A673 (cell line): ENCODE results near the gene THOC2. TPM values are rescaled to one million over a fixed set of nuclear protein-coding genes. Genes with fewer than 3 reads are reported as not detected.
"Not testable (repeated sequence)": the region's sequence is repeated elsewhere in the genome, so short reads cannot be mapped to it uniquely, and the experiment has no call there.

ENCODE experiments used
- BruUV-seq: library from RNA; stranded (reverse); fragments of 400-500 nt; replicated peaks from 2 replicates; lab custom pipeline; 2021; lab: Mats Ljungman, UMichigan
- CTCF ChIA-PET: fragments of 300-600 bp; sonication (Branson Sonifier 250); formaldehyde crosslinking; loops from one replicate; lab custom pipeline; 2022; ENCODE audit warnings: antibody characterized with exemption; lab: Charles Lee
- POLR2A ChIA-PET: fragments of 300-600 bp; sonication (Branson Sonifier 250); formaldehyde crosslinking; loops from one replicate; lab custom pipeline; 2022; ENCODE audit warnings: antibody characterized with exemption; ENCODE audit not compliant: low non-redundant PET; lab: Charles Lee
- DNase-seq: peaks from one replicate; pipeline ENCODE4 v3.0.0-alpha.2; 2015; ENCODE audit warnings: low spot score
- H3K27ac ChIP-seq: fragments of 200-600 bp; sonication (generic); 2 replicates; pipeline ENCODE4 v1.5.1; 2016; ENCODE audit warnings: mixed run types, low read depth, mild to moderate bottlenecking, mixed read lengths, antibody characterized with exemption, low read length; ENCODE audit not compliant: poor library complexity, severe bottlenecking
- H3K27me3 ChIP-seq: fragments of 200-600 bp; sonication (generic); replicated peaks from 2 replicates; pipeline ENCODE4 v1.6.1; 2017; ENCODE audit warnings: mixed run types, low read depth, mild to moderate bottlenecking, mixed read lengths, antibody characterized with exemption, low read length; ENCODE audit not compliant: insufficient read depth, poor library complexity
- H3K36me3 ChIP-seq: fragments of 200-600 bp; sonication (generic); 2 replicates; pipeline ENCODE4 v1.6.1; 2016; ENCODE audit warnings: mixed run types, mild to moderate bottlenecking, mixed read lengths, antibody characterized with exemption, low read length; ENCODE audit not compliant: insufficient read depth, poor library complexity, severe bottlenecking
- H3K4me1 ChIP-seq: fragments of 200-600 bp; sonication (generic); 2 replicates; pipeline ENCODE4 v1.6.1; 2017; ENCODE audit warnings: mixed run types, mild to moderate bottlenecking, mixed read lengths, antibody characterized with exemption, low read length; ENCODE audit not compliant: insufficient read depth, poor library complexity, severe bottlenecking
- H3K4me3 ChIP-seq: fragments of 200-600 bp; sonication (generic); 2 replicates; pipeline ENCODE4 v1.5.1; 2016; ENCODE audit warnings: low read depth, mixed run types, mild to moderate bottlenecking, mixed read lengths, low read length; ENCODE audit not compliant: poor library complexity, severe bottlenecking
- H3K9me3 ChIP-seq: fragments of 200-600 bp; sonication (generic); 2 replicates; pipeline ENCODE4 v1.6.1; 2016; ENCODE audit warnings: mixed run types, low read depth, mild to moderate bottlenecking, mixed read lengths, antibody characterized with exemption, low read length; ENCODE audit not compliant: poor library complexity, severe bottlenecking
- EZH2 ChIP-seq: fragments of 200-600 bp; sonication (generic); IDR thresholded peaks from 2 replicates; pipeline ENCODE4 v1.6.1; 2017; ENCODE audit warnings: borderline replicate concordance, low read depth, mild to moderate bottlenecking, mixed read lengths, antibody characterized with exemption, low read length; ENCODE audit not compliant: poor library complexity, severe bottlenecking
- intact Hi-C: fragments of 100-400 bp; cut with micrococcal nuclease; formaldehyde crosslinking; loops from one replicate; pipeline ENCODE4 v1.10.0; 2022; ENCODE audit not compliant: unreplicated experiment
- total RNA-seq: library from RNA; stranded (reverse); gene quantifications from 2 replicates; pipeline ENCODE4 v1.2.3, GENCODE V29; 2021
- TF ChIP-seq, protein P1 (sequence below): fragments of 300-800, 200-600 bp; sonication (generic); conservative IDR thresholded peaks from 2 replicates; pipeline ENCODE4 v1.5.1; 2017; ENCODE audit warnings: low read depth, mild to moderate bottlenecking, antibody characterized with exemption, low read length, moderate library complexity, mixed read lengths

The THOC2 gene
- total RNA-seq, 1 experiment from 2014 or later = 103 TPM

GRCh38 chrX:123738378-123738940 lies 5.6 kb upstream of the THOC2 start:
- no peaks in the 10 kb centered on the region for H3K36me3 ChIP-seq
- no peaks in the 10 kb centered on the region for H3K4me1 ChIP-seq
- H3K9me3 ChIP-seq = no peaks in the 10 kb centered on the region
- BruUV-seq = no TSS peak
- DNase-seq = no peak
- TF ChIP-seq EZH2 = no peak
- TF ChIP-seq, protein P1, sequence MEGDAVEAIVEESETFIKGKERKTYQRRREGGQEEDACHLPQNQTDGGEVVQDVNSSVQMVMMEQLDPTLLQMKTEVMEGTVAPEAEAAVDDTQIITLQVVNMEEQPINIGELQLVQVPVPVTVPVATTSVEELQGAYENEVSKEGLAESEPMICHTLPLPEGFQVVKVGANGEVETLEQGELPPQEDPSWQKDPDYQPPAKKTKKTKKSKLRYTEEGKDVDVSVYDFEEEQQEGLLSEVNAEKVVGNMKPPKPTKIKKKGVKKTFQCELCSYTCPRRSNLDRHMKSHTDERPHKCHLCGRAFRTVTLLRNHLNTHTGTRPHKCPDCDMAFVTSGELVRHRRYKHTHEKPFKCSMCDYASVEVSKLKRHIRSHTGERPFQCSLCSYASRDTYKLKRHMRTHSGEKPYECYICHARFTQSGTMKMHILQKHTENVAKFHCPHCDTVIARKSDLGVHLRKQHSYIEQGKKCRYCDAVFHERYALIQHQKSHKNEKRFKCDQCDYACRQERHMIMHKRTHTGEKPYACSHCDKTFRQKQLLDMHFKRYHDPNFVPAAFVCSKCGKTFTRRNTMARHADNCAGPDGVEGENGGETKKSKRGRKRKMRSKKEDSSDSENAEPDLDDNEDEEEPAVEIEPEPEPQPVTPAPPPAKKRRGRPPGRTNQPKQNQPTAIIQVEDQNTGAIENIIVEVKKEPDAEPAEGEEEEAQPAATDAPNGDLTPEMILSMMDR = no peak
- intact Hi-C loops = loop anchor here (10.0 kb wide), 1 partner anchor 134 kb away; no protein-coding TSS in a partner anchor
- no peaks in the 10 kb centered on the region for H3K27me3 ChIP-seq
- ChIA-PET CTCF (interaction anchor here (0.6 kb wide), 1 partner anchor 50 kb away, joined by 4 read pairs; no protein-coding TSS in a partner anchor), POLR2A (no interaction called here)
- H3K4me3 ChIP-seq = no peak overlapping the region
- H3K27ac ChIP-seq = no peak overlapping the region

GRCh38 chrX:123736333-123736921 lies 3.6 kb upstream of the THOC2 start:
- DNase-seq = no peak

GRCh38 chrX:123735137-123735536 lies 2.3 kb upstream of the THOC2 start:
- DNase-seq, H3K4me1 ChIP-seq, H3K36me3 ChIP-seq, CTCF ChIA-PET, H3K27ac ChIP-seq, BruUV-seq, H3K9me3 ChIP-seq, POLR2A ChIA-PET, H3K27me3 ChIP-seq, H3K4me3 ChIP-seq: not testable (repeated sequence)
- intact Hi-C loops = loop anchor here (10.0 kb wide), 1 partner anchor 130 kb away; no protein-coding TSS in a partner anchor

More at GRCh38 chrX:123736333-123736921, 3.6 kb upstream of the THOC2 start:
- ChIA-PET CTCF (no interaction called here), POLR2A (no interaction called here)
- intact Hi-C loops = loop anchor here (10.0 kb wide), 1 partner anchor 132 kb away; no protein-coding TSS in a partner anchor
- H3K4me1 ChIP-seq = no peaks in the 10 kb centered on the region
- H3K27me3 ChIP-seq = no peaks in the 10 kb centered on the region
- H3K4me3 ChIP-seq = no peak overlapping the region
- H3K9me3 ChIP-seq = no peaks in the 10 kb centered on the region
- no peaks in the 10 kb centered on the region for H3K36me3 ChIP-seq
- BruUV-seq = no TSS peak
- TF ChIP-seq, protein P1 = no peak
- TF ChIP-seq EZH2 = no peak
- H3K27ac ChIP-seq = no peak overlapping the region

- H3K36me3 ChIP-seq, H3K4me3 ChIP-seq, BruUV-seq, POLR2A ChIA-PET, H3K9me3 ChIP-seq, H3K27me3 ChIP-seq, H3K27ac ChIP-seq, H3K4me1 ChIP-seq, CTCF ChIA-PET, DNase-seq: not testable (repeated sequence)
- intact Hi-C loops = loop anchor here (10.0 kb wide), 1 partner anchor 129 kb away; no protein-coding TSS in a partner anchor
Measured at GRCh38 chrX:123734079-123734478, 1.2 kb upstream of the THOC2 start.
